Natural killer cell (primary cell): ENCODE measurements around the gene DNAI1. TPM values are rescaled to one million over a fixed set of nuclear protein-coding genes. Genes with fewer than 3 reads are reported as not detected.

Experiments used
- ATAC-seq, 3 donors: fragments of 150-1000 bp in 2 of 3; fragments of 200-7000 bp in 1 of 3; cut with Tn5 transposase; 1 replicate in 1 of 3; 2 replicates in 2 of 3; pipeline ENCODE4 v1.10.0; 2021; ENCODE audit warnings: mild to moderate bottlenecking in 2 of 3, moderate library complexity in 2 of 3
- DNase-seq, 2 donors: peaks; one replicate each; pipeline versions ENCODE4 v3.0.0 to v3.0.0-alpha.2; 2013 to 2021; ENCODE audit warnings: mixed read lengths in 1 of 2
- H3K27ac ChIP-seq: one replicate; pipeline ENCODE4 v1.5.1; 2013; ENCODE audit warnings: mild to moderate bottlenecking, low read length
- H3K27me3 ChIP-seq: one replicate; pipeline ENCODE4 v1.6.1; 2013; ENCODE audit warnings: low read length; ENCODE audit not compliant: control insufficient read depth, insufficient read depth
- H3K36me3 ChIP-seq: one replicate; pipeline ENCODE4 v1.6.1; 2013; ENCODE audit warnings: low read length; ENCODE audit not compliant: control insufficient read depth, insufficient read depth
- H3K4me1 ChIP-seq: one replicate; pipeline ENCODE4 v1.6.1; 2013; ENCODE audit warnings: low read length; ENCODE audit not compliant: control insufficient read depth, insufficient read depth
- H3K4me3 ChIP-seq: one replicate; pipeline ENCODE4 v1.5.1; 2013; ENCODE audit warnings: low read length
- H3K9me3 ChIP-seq: one replicate; pipeline ENCODE4 v1.6.1; 2013; ENCODE audit warnings: low read length; ENCODE audit not compliant: control insufficient read depth, insufficient read depth
- H3K27ac Mint-ChIP-seq, 2 donors: one replicate each; pipeline ENCODE4 v1.8.0; 2022; ENCODE audit warnings: mild to moderate bottlenecking in 2 of 2, mixed read lengths in 2 of 2, moderate library complexity in 1 of 2
- H3K27me3 Mint-ChIP-seq, 2 donors: one replicate each; pipeline ENCODE4 v1.8.0; 2022; ENCODE audit warnings: low read depth in 2 of 2, mixed read lengths in 2 of 2
- H3K36me3 Mint-ChIP-seq: one replicate; pipeline ENCODE4 v1.8.0; 2022; ENCODE audit warnings: mixed read lengths
- H3K4me1 Mint-ChIP-seq, 2 donors: one replicate each; pipeline ENCODE4 v1.8.0; 2022; ENCODE audit warnings: mixed read lengths in 2 of 2
- H3K4me3 Mint-ChIP-seq: one replicate; pipeline ENCODE4 v1.8.0; 2022; ENCODE audit warnings: mild to moderate bottlenecking, moderate library complexity, mixed read lengths
- H3K9me3 Mint-ChIP-seq, 2 donors: one replicate each; pipeline ENCODE4 v1.8.0; 2022; ENCODE audit warnings: mixed read lengths in 2 of 2
- CTCF ChIP-seq: fragments of 200-600 bp; IDR thresholded peaks from one replicate; pipeline ENCODE4 v1.8.0; 2022; ENCODE audit warnings: antibody characterized with exemption
- WGBS: methylation state at CpG from one replicate; pipeline ENCODE4 v1.1.7; 2013; ENCODE audit warnings: missing lambda C conversion rate; ENCODE audit not compliant: insufficient coverage; 5-methylcytosine and 5-hydroxymethylcytosine counted together
- intact Hi-C: fragments of 100-400 bp; cut with micrococcal nuclease; formaldehyde crosslinking; loops from one replicate; pipeline ENCODE4 v1.14.2; 2022
- total RNA-seq, 4 donors: library from RNA; stranded (reverse); fragments of 120-200 nt in 1 of 4; gene quantifications; one replicate each; pipeline versions ENCODE4 v1.2.3 to v1.2.4, GENCODE V29; 2013 to 2022

Gene DNAI1
- not detected for total RNA-seq
- not detected for total RNA-seq (2013)

DNA sequence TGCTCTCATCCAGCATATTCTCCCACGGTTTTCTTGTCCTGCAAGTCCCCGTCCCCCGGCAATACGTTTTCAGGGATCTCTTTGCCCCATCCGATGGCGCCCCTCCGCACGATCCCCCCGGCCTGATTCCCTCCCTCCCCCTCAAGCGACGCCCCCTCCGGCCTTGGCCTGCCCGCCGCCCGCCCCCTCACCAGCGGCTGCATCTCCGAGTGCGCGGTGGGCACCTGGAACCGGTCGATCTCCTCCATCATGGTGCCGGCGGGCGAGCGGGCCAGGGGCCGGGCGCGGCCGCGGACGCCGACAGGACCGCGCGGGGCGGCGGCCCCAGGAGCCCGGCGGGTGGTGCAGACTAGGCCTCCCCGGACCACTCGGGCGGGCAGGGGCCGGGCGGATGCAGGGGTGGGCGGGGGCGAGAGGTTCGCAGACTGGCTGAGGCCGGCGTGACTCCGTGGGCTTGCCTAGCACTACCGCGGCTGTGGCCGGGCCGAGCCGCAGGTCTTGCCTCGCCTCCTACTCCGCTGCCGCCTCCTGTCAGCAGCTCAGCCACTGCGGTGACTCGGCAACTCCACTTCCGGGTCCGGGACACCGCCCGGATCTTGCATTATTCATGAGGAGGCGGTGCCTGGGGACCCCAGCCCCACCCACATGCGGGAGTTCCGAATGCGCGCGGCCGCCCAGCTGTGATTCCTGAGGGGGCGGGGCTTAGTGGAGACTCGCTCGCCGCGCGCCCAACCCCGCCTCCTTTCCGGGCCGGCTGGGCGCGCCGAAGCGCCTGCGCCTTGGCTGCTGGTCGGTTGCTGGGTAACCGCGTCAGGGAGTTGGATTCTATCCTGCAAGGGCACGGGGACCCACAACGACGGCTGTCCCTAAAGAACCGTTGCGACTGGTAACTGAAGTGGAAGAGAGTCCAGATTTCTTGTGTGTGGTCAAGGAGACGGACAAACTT lies at the start of gene DNAI1, which contains the start of gene FAM219A:
Gene DNAI1, plus strand, starts transcription at position 793 of the 946 bp plus-strand sequence. CDS start 201 bp downstream, outside the sequence.
Gene FAM219A, minus strand, starts transcription at position 558 of the 946 bp plus-strand sequence. Its CDS starts 307 bp downstream, at position 251.
- Histone ChIP-seq H3K27me3 (no peaks in the 10 kb centered on the region), H3K4me3 (peak within 1 kb of the TSS; percentile 60), H3K9me3 (no peaks in the 10 kb centered on the region), H3K27ac (peak within 1 kb of the TSS; percentile 27), H3K4me1 (peaks cover 20% of the 10 kb centered on the region), H3K36me3 (no peaks in the 10 kb centered on the region)
- peak within 1 kb of the TSS; percentile 60 to 76 for H3K27ac Mint-ChIP-seq
- WGBS = under 1% methylated on average over 94 of the region's 94 CpGs
- H3K4me3 Mint-ChIP-seq = peak within 1 kb of the TSS; percentile 92
- no peak for TF ChIP-seq CTCF
- ATAC-seq (peak; percentile 89 to 96 (median 92)), DNase-seq (peak; percentile 99)
- H3K36me3 Mint-ChIP-seq = no peaks in the 10 kb centered on the region
- peaks cover 0 to 14% of the 10 kb centered on the region in 2 donors for H3K27me3 Mint-ChIP-seq
- H3K4me1 Mint-ChIP-seq = peaks cover 30 to 46% of the 10 kb centered on the region in 2 donors
- intact Hi-C loops = loop anchor here (1.0 to 2.0 kb wide), 4 partner anchors 65 to 207 kb away; partner anchors contain the start of gene RPP25L
- H3K9me3 Mint-ChIP-seq = no peaks in the 10 kb centered on the region

GRCh38 chr9:34409154-34409553 lies 49.5 kb upstream of the DNAI1 start:
- DNase-seq (no peak), ATAC-seq (no peak)
- peaks cover 0 to 4% of the 10 kb centered on the region in 2 donors for H3K4me1 Mint-ChIP-seq
- Histone ChIP-seq H3K4me1 (no peaks in the 10 kb centered on the region), H3K27me3 (no peaks in the 10 kb centered on the region), H3K36me3 (no peaks in the 10 kb centered on the region), H3K27ac (no peak overlapping the region), H3K4me3 (no peak overlapping the region), H3K9me3 (no peaks in the 10 kb centered on the region)
- WGBS = 100% methylated on average over 2 of the region's 2 CpGs
- no peaks in the 10 kb centered on the region for H3K9me3 Mint-ChIP-seq
- H3K36me3 Mint-ChIP-seq = no peaks in the 10 kb centered on the region
- H3K27me3 Mint-ChIP-seq = no peaks in the 10 kb centered on the region
- no peak overlapping the region for H3K4me3 Mint-ChIP-seq
- intact Hi-C loops = no loop called here
- TF ChIP-seq CTCF = no peak
- H3K27ac Mint-ChIP-seq = no peak overlapping the region

- Mint-ChIP-seq H3K4me3 (no peak overlapping the region), H3K27me3 (no peaks in the 10 kb centered on the region), H3K4me1 (peaks cover 0 to 4% of the 10 kb centered on the region in 2 donors), H3K9me3 (no peaks in the 10 kb centered on the region), H3K36me3 (no peaks in the 10 kb centered on the region), H3K27ac (no peak overlapping the region)
- no peak for DNase-seq
- Histone ChIP-seq H3K27me3 (no peaks in the 10 kb centered on the region), H3K9me3 (no peaks in the 10 kb centered on the region), H3K4me1 (no peaks in the 10 kb centered on the region), H3K27ac (no peak overlapping the region), H3K36me3 (no peaks in the 10 kb centered on the region), H3K4me3 (no peak overlapping the region)
- intact Hi-C loops = no loop called here
- 54% methylated on average over 1 of the region's 1 CpG for WGBS
- no peak for ATAC-seq
- no peak for TF ChIP-seq CTCF
Observed at GRCh38 chr9:34412336-34412735, 46.3 kb upstream of the DNAI1 start.
